Esophagus (tissue), 2 donors: ENCODE results near the gene SMC6. TPM values are rescaled to one million over a fixed set of nuclear protein-coding genes. Genes with fewer than 3 reads are reported as not detected.

ENCODE experiments used
- H3K27ac ChIP-seq, 2 donors: one replicate each; pipeline ENCODE4 v1.5.1; 2013; ENCODE audit warnings: low read depth in 2 of 2, mild to moderate bottlenecking in 2 of 2, inconsistent platforms in 1 of 2, low read length in 1 of 2, moderate library complexity in 1 of 2
- H3K27me3 ChIP-seq, 2 donors: one replicate each; pipeline ENCODE4 v1.6.1; 2013; ENCODE audit warnings: low read length in 2 of 2, control low read depth in 1 of 2, mild to moderate bottlenecking in 1 of 2; ENCODE audit not compliant: insufficient read depth in 2 of 2, control insufficient read depth in 1 of 2
- H3K36me3 ChIP-seq, 2 donors: one replicate each; pipeline ENCODE4 v1.6.1; 2013; ENCODE audit warnings: low read length in 1 of 2; ENCODE audit not compliant: control insufficient read depth in 2 of 2, insufficient read depth in 2 of 2
- H3K4me1 ChIP-seq, 2 donors: one replicate each; pipeline ENCODE4 v1.6.1; 2013; ENCODE audit warnings: low read length in 1 of 2; ENCODE audit not compliant: control insufficient read depth in 2 of 2, insufficient read depth in 2 of 2
- H3K4me3 ChIP-seq, 2 donors: one replicate each; pipeline ENCODE4 v1.5.1; 2013; ENCODE audit warnings: low read length in 2 of 2, mild to moderate bottlenecking in 2 of 2, low read depth in 1 of 2, moderate library complexity in 1 of 2
- H3K9me3 ChIP-seq, 2 donors: one replicate each; pipeline ENCODE4 v1.6.1; 2013; ENCODE audit warnings: mild to moderate bottlenecking in 2 of 2, low read depth in 1 of 2, low read length in 1 of 2, moderate library complexity in 1 of 2; ENCODE audit not compliant: control insufficient read depth in 2 of 2, insufficient read depth in 1 of 2
- WGBS, 2 donors: extraction: QIAGEN DNeasy Blood & Tissue Kit; methylation state at CpG; one replicate each; pipeline ENCODE4 v1.1.7; 2013; 5-methylcytosine and 5-hydroxymethylcytosine counted together
- polyA plus RNA-seq, 2 donors: library from polyadenylated mRNA; stranded (reverse); fragments of 200-250 nt; gene quantifications; one replicate each; pipeline ENCODE4 v1.2.3, GENCODE V29; 2013
- donor health status: healthy with polysubstance abuse.
- donor health status: Bipolar disorder and iron deficiency.

SMC6 gene
- polyA plus RNA-seq, 2 donors, result 9.2 to 12.3 TPM

DNA sequence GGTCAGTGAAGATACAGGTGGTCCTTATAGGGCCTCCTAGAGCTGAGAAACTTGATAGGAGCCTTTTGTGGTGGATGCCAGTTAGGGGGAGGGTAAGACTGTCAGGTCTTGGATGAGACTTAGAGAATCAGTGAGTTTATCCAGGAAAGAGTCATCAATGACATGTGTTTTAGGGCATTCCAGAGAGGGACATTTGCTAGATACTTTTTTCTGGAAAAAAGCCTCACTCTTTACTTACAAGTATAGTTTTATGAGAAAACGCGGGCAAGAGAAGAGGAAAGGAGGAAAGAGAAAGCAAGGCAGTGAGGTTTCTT lies 38.2 kb upstream of the SMC6 start:
- H3K9me3 ChIP-seq, result no peaks in the 10 kb centered on the region
- 67 to 72% methylated on average over 2 of the region's 2 CpGs for WGBS, 2 donors
- no peak overlapping the region for H3K27ac ChIP-seq
- no peaks in the 10 kb centered on the region for H3K36me3 ChIP-seq
- no peak overlapping the region for H3K4me3 ChIP-seq
- peaks cover 0 to 2% of the 10 kb centered on the region in 2 donors for H3K4me1 ChIP-seq
- H3K27me3 ChIP-seq, result no peaks in the 10 kb centered on the region

DNA sequence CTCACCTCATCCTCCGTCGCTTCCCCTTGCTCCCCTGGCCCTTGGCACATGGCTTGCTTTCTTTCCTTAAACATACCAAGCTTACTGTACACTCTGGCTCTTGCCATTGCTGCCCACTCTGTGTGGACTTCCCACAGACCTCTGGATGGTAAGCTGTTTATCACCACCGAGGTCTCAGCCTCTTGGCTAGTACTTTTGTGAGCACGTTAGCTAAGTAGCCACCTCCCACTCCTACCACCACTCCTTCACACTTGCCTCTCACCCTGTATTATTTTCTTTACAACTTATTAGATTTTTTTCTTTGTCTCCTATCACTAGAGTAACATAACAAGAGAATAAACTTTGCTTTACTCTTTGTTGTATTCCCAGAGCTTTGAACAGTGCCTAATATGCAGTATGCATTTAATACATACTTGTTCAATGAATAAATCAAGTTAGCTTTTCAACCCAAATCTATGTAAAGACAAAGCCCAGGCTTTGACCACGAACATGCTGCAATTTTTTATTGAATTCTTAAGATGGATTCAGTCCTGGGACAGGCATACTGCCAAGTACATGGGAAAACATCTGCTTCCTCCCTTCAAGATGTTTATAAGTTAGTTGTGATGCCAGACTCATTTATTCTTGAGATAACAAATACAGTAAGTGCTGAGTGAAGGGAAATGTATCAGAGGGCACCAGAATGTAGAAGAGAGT lies 37.7 kb upstream of the SMC6 start:
- no peaks in the 10 kb centered on the region for H3K9me3 ChIP-seq
- H3K36me3 ChIP-seq, result no peaks in the 10 kb centered on the region
- WGBS, 2 donors, result 35 to 43% methylated on average over 5 of the region's 5 CpGs
- peaks cover 0 to 2% of the 10 kb centered on the region in 2 donors for H3K4me1 ChIP-seq
- H3K27me3 ChIP-seq, result no peaks in the 10 kb centered on the region
- no peak overlapping the region for H3K27ac ChIP-seq
- H3K4me3 ChIP-seq, result no peak overlapping the region

DNA sequence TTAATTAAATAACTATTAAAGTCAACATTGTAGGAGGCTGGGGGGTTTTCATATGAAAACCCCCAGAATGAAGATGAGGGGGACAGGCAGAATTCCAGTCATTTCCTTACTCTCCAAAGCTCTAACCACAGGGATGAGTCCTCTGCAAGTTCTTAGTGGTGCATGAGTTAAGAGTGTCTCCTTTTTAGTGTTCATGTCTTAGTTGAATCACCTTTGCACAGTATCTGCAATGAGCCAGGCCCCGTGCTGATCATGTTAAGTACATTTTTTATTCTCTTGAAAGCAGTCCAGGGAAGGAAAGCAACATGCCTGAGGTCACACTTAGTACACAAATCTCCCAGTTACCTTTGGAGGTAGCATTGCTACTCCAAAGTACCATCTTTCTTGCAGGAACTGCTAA lies 36.9 kb upstream of the SMC6 start:
- H3K36me3 ChIP-seq, result no peaks in the 10 kb centered on the region
- H3K9me3 ChIP-seq, result no peaks in the 10 kb centered on the region
- no peak overlapping the region for H3K27ac ChIP-seq
- peaks cover 0 to 2% of the 10 kb centered on the region in 2 donors for H3K4me1 ChIP-seq
- WGBS, 2 donors, result 31 to 42% methylated on average over 1 of the region's 1 CpG
- no peaks in the 10 kb centered on the region for H3K27me3 ChIP-seq
- H3K4me3 ChIP-seq, result no peak overlapping the region

DNA sequence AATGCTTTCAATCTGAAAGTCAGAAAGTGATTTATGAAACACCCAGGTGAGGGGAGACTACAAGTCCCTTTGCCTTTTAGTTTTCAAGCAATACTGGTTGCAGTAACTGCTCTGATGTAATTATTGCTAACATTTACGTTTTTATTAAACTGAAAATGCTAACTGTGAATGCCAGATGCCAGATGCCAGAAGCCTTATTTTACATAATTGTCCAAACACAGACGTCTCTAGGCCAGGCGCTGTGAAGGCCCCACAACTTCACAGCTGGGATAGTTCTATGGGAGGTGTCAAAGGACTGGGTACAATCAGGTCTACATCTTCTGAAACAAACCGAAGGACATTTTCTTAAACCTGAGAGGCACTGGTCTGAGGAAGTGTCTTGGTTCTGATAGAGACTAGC lies 35.2 kb upstream of the SMC6 start:
- H3K36me3 ChIP-seq, result no peaks in the 10 kb centered on the region
- 70% methylated on average over 4 of the region's 4 CpGs for WGBS, 2 donors
- H3K9me3 ChIP-seq, result no peaks in the 10 kb centered on the region
- H3K27me3 ChIP-seq, result no peaks in the 10 kb centered on the region
- peaks cover 0 to 2% of the 10 kb centered on the region in 2 donors for H3K4me1 ChIP-seq
- H3K27ac ChIP-seq, result no peak overlapping the region
- no peak overlapping the region for H3K4me3 ChIP-seq

DNA sequence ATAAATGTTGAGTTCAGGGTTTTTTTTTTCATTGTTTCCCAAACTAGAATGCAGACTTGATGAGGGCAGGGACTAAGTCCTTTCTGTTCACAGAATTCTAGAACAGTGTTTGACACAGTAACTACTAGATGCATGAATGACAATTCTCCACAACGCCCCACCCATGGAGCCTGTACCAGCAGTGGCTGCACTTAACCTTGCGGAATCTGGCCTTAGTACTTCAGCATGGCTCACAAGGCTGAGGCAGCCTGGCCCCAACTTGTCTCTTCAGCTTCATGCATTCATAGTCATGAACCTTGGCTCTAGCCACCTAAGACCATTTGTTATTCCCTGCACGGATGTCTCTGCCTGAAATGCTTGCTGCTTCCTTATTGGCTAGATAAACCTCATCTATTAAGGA lies 33.1 kb upstream of the SMC6 start:
- Histone ChIP-seq H3K36me3 (no peaks in the 10 kb centered on the region), H3K27ac (no peak overlapping the region), H3K9me3 (no peaks in the 10 kb centered on the region), H3K4me1 (peaks cover 0 to 2% of the 10 kb centered on the region in 2 donors), H3K4me3 (no peak overlapping the region), H3K27me3 (no peaks in the 10 kb centered on the region)
- WGBS, 2 donors, result 53 to 69% methylated on average over 3 of the region's 3 CpGs

DNA sequence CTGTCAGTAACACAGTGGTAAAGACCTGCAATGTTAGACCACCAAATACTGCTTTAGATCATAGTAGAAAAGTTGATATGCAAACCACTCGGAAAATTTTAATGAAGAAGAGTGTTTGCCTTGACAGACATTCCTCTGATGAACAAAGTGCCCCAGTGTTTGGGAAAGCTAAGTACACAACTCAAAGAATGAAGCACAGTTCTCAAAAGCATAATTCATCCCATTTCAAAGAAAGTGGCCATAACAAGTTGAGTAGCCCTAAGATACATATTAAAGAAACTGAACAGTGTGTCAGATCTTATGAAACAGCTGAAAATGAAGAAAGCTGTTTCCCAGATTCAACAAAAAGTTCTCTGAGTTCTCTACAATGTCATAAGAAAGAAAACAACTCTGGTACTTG lies 27.9 kb upstream of the SMC6 start:
- no peak overlapping the region for H3K4me3 ChIP-seq
- H3K27ac ChIP-seq, result no peak overlapping the region
- no peaks in the 10 kb centered on the region for H3K27me3 ChIP-seq
- no peaks in the 10 kb centered on the region for H3K4me1 ChIP-seq
- H3K36me3 ChIP-seq, result no peaks in the 10 kb centered on the region
- no peaks in the 10 kb centered on the region for H3K9me3 ChIP-seq
- WGBS, 2 donors, result 90 to 91% methylated on average over 1 of the region's 1 CpG

DNA sequence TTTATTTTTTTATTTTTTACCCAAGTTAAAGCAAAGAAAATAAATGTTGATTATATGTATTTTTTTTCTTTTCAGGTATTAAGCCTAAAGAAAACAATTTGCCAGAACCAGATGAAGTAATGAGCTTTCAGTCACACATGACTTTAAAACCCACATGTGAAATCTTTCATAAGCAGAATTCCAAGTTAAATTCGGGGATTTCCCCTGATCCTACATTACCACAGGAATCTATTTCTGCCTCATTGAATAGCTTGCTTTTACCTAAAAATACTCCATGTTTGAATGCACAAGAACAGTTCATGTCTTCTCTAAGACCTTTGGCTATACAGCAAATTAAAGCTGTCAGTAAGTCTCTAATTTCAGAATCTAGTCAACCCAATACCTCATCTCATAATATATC lies 26.9 kb upstream of the SMC6 start:
- no peaks in the 10 kb centered on the region for H3K36me3 ChIP-seq
- WGBS, 2 donors, result 64 to 90% methylated on average over 1 of the region's 1 CpG
- no peaks in the 10 kb centered on the region for H3K9me3 ChIP-seq
- no peak overlapping the region for H3K27ac ChIP-seq
- H3K4me1 ChIP-seq, result no peaks in the 10 kb centered on the region
- no peak overlapping the region for H3K4me3 ChIP-seq
- H3K27me3 ChIP-seq, result no peaks in the 10 kb centered on the region

DNA sequence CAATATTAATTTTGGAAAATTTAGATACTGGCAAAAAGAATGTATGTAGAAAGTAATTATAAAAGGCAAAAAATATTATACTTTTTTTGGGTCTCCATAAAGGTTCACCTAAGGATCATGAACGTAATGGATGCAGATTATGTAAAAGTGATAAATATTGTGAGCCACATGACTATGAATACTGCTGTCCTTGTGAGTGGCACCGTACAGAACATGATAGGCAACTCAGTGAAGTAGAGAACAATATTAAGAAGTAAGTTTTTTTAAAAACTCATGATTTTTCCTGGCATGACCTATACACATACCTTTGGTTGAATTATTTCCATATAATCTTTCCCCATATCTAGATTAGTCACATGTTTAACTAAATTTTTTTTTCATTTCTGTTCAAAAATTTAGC lies 18.9 kb upstream of the SMC6 start:
- Histone ChIP-seq H3K27me3 (no peaks in the 10 kb centered on the region), H3K36me3 (no peaks in the 10 kb centered on the region), H3K27ac (no peak overlapping the region), H3K4me1 (no peaks in the 10 kb centered on the region), H3K4me3 (no peak overlapping the region), H3K9me3 (no peaks in the 10 kb centered on the region)
- 93 to 96% methylated on average over 2 of the region's 2 CpGs for WGBS, 2 donors

DNA sequence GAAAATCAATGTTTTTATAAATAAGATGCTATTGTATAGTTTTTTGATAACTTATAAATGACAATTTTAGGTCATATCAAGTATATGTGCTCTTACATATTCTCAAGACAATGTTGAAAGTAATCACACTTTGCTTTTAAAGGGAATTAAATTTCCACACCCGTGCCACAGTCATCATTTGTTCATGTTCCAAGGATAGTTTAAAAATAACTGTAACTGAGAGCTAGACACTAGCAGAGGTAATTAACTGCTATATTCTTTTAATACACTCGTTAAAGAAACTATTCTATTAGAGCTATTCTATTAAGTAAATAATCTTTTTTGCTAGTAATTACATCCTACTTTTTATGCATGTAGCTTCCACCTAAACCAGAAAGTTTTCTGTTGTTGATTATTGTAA lies 18.3 kb upstream of the SMC6 start:
- H3K36me3 ChIP-seq, result no peaks in the 10 kb centered on the region
- no peaks in the 10 kb centered on the region for H3K9me3 ChIP-seq
- no peaks in the 10 kb centered on the region for H3K4me1 ChIP-seq
- H3K4me3 ChIP-seq, result no peak overlapping the region
- no peaks in the 10 kb centered on the region for H3K27me3 ChIP-seq
- H3K27ac ChIP-seq, result no peak overlapping the region
- 91 to 93% methylated on average over 2 of the region's 2 CpGs for WGBS, 2 donors

DNA sequence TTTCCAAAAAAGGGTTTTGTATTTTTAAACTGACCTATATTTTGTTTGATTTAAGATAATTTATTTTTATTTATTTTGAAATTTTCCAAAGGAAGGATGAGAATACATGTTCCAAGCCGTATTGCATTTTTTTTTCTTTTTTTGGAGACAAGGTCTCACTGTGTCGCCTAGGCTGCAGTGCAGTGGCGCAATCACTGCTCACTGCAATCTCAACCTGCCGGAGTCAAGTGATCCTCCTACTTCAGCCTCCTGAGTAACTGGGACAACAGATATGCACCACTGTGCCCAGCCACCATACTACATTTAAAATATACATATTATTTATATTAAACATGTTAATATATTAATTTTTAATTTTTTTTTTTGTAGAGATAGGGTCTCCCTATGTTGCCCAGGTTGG lies 15.3 kb upstream of the SMC6 start:
- no peaks in the 10 kb centered on the region for H3K27me3 ChIP-seq
- no peak overlapping the region for H3K4me3 ChIP-seq
- H3K9me3 ChIP-seq, result no peaks in the 10 kb centered on the region
- no peaks in the 10 kb centered on the region for H3K4me1 ChIP-seq
- no peaks in the 10 kb centered on the region for H3K36me3 ChIP-seq
- WGBS, 2 donors, result 94 to 97% methylated on average over 4 of the region's 4 CpGs
- no peak overlapping the region for H3K27ac ChIP-seq
